Anterior cingulate cortex (tissue), 58 donors: Measurements from ENCODE around the gene PLEKHG7.
"Not testable (repeated sequence)": the region's sequence is repeated elsewhere in the genome, so short reads cannot be mapped to it uniquely, and the experiment has no call there.

Source experiments
- DNase-seq, 58 donors: peaks; one replicate each; lab custom pipeline; 2025; lab: John Stamatoyannopoulos, UW

Gene PLEKHG7

DNA sequence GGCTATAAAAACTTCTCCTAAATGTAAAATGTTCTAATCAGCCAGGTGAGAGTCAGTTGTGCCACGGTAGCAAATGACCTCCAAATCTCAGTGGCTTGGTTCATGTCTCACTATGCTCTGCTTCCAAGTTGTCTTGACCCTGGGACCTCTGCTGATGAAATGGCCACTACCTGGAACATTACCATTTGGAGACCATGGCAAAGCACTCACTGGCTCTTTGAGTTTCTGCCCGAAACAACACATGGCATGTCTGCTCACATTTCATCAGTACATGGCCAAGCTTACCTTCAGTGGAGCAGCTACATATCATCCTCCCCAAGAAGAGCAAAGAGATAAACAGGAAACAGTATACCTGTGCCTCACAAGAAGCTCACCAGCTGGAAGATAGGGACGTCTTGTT is 40.2 kb downstream of the PLEKHG7 start:
- DNase-seq: no peak

DNA sequence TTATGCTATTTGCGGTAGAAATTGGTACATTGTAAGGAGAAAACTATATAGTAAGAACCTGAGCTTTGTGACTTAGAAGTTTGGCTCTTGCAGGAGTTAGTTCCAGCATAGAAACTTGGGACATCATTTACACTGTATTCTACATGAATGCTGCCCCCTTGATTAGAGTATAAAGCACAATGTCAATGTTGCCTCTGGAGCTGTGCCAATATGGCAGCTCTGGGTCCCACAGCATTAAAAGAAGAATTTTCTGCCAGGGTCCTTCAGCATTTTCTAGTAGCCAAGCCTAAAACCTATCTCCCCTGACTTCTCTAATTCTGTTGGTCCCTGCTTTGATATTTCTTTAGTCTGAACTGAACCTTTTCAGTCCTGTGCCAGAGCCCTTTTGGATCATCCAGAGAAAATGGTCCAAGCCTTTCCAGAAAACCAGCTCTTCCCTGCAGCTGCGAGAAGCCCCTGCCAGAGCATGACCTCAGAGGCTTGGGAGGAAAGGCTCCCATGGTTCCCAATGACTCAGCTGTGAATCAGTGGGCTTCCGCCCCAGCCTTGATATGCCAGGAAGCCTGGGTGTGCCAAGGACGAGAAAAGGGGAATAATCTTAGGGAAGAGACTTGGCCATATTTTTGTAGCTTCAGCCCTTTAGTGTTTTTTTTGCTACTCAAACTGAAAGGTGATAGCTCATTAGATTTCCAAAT is 43.2 kb downstream of the PLEKHG7 start:
- DNase-seq: peak in 37 of 58 donors; percentile 4 to 84 (median 30)

- DNase-seq: no peak
Observed at GRCh38 chr12:92747151-92747550, 44.4 kb downstream of the PLEKHG7 start.

- DNase-seq: not testable (repeated sequence)
Observed at GRCh38 chr12:92749691-92750090, 46.9 kb downstream of the PLEKHG7 start.

DNA sequence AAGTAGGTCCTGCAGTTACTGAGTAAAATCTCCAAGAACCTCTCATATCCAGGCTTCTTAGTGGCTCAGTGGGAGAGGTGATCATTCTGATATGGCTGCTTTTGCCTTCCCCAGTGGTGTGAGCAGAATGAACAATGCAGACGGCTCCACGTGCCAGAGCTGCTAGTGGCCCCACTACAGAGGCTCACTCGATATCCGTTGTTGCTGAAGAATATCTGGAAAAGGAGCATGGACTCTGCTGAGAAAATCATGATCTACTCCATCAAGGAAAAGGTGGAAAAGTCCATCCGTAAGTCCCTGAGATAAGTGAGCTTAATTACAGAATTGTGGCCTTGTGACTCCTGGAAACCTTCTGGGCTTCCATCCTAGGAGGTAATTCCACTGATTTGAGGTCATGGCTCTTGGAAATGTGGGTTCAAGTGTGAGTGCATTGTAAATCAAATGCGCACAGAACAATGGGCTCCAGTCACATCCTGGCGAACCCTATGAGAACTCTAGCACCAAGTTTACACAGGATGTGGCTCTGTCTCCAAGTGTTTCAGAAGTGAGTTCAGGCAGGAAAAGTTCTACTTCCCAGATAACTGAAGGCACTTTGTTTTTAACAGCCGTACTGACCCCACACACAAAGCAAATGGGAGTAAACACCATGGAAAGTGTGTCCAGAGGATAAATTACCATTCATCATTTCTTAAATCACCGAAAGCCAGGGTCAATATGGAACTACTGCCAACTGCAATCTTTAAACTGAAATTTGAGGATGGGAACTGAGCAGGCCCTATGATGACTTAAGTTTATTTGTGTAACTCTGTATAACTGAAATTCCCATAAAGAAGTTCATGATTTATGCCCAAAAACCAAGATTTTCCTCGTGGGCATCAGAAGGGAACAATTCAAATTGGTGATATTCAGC is 51.4 kb downstream of the PLEKHG7 start:
- no peak for DNase-seq

GRCh38 chr12:92756898-92757596 is 54.3 kb downstream of the PLEKHG7 start:
- DNase-seq: no peak

DNA sequence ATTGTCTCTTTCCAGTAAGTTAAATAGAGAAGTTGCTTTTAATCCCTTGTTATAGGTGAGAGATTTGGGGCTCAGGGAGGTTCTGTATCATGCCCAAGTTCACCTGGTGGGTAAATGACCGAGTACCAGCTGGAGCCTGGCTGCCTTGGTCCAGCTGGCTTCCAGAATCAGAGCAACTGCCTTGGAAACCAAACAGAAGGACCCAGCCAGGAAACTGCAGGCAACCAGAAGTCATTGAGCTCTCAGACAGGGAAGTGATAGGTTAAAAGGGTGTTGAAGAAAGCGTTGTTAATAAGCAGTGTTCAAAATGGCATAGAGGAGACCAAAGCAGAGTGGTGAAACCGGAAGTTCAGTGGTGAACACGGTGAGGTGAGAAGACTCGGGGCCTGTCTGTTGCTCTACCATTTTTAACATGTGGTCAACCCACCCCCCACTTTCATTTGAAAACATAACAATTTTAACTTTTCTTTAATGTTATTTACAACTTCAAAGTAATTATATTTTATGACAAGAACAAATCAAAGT is 54.9 kb downstream of the PLEKHG7 start:
- DNase-seq: no peak

DNA sequence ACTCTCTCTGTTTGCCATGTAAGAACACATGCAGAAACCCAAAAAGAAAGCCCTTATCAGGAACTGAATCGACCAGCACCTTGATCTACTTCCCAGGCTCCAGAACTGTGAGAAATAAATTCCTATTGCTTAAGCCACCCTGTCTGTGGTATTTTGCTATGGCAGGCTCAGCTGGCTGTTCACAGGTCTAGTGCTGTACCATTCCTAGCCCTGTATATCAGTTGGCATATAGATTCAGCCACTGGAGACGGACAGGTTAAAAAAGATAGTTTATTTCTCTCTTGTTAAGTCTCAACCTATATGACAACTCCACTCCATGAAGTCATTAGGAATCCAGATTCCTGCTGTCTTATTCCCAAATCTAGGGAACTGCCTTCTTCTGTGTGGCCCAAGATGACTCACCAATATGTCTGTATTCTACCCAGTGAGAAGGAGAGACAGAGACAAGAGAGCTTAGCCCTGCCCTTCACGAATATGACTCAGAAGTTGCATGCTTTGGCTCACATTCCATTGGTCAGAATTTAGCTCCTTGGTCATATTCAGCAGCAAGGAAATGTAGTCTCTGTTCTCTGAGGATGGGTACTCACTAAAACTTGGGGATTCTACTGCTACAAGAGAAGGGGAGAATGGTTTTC is 57.0 kb downstream of the PLEKHG7 start:
- DNase-seq: no peak

- DNase-seq: no peak
Observed at GRCh38 chr12:92762773-92763172, 60.0 kb downstream of the PLEKHG7 start.

DNA sequence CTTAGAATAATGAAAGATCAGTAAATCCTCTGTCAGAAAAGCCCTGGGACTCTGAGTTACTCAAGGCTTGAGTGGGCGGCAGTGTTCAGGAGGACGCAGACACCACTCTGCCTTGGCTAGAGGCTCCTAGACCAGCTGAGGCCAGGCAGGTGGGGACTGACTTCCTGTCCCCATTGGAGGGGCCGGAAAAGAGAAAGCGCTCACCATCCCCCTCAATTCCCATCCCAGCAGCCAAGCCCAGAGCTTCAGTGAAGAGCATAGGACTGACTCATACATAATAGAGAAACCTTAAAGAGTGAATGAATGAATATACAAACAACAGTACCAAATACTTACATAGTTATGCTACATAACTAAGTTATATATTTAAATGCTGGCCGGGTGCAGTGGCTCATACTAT is 62.0 kb downstream of the PLEKHG7 start:
- DNase-seq: no peak

GRCh38 chr12:92765871-92766270 is 63.1 kb downstream of the PLEKHG7 start:
- DNase-seq: no peak

DNA sequence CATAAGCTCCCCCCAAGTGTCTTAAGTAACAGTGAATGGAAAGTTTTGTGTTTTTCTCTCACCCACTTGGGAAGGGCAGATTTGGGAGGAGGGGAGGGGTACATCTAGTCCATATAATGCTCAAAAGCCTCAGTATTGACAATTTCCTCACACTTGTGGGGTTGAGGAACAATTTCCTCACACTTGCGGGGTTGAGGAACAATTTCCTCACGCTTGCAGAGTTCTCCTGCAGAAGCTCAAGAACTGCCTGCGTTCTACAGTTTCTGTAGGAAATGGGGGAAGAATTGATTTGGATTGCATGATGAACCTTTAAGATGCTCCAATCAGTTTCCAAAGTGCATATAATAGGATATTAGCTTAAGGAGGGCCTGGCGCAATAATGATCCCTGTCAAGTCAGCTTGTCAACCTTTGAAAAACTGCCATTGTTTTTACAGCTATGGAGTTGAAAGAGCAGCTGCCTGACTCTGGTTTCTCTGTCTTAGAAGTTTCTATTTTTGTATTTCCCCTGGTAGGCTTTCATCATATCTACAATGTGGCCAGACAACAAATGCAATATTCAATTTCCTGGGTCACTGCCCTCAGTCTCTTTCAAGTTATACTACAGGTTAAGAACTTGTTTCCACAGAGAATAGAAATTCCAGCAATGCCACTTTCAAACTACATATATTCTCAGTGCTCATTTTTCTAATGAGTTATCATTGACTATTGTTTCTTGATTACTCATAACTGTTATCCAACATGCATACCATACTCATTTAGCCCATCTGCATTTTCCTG is 66.5 kb downstream of the PLEKHG7 start:
- DNase-seq: no peak

- no peak for DNase-seq
Observed at GRCh38 chr12:92771001-92771400, 68.2 kb downstream of the PLEKHG7 start.

- DNase-seq: no peak
Observed at GRCh38 chr12:92775416-92775815, 72.6 kb downstream of the PLEKHG7 start.

DNA sequence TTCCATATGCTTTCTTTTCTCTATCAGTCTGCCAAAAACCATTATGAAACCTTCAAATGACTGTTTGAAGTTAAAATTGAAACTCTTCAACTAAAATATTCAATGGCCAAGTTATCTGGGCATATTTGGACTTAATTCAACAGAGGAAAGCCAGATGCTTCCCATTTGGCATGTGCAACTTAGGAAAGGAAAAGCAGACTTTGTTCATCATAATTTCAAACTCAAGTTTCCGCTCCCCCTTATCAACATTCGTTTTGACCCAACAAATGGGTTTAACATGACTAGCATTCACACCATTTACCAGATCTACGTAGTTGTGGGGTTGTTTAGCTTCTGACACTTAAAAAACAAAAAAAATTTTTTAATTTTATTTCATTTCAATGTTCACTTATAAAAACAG is 75.7 kb downstream of the PLEKHG7 start:
- no peak for DNase-seq

- DNase-seq: no peak
Observed at GRCh38 chr12:92779902-92780301, 77.1 kb downstream of the PLEKHG7 start.

- no peak for DNase-seq
Observed at GRCh38 chr12:92784356-92784755, 81.6 kb downstream of the PLEKHG7 start.

DNA sequence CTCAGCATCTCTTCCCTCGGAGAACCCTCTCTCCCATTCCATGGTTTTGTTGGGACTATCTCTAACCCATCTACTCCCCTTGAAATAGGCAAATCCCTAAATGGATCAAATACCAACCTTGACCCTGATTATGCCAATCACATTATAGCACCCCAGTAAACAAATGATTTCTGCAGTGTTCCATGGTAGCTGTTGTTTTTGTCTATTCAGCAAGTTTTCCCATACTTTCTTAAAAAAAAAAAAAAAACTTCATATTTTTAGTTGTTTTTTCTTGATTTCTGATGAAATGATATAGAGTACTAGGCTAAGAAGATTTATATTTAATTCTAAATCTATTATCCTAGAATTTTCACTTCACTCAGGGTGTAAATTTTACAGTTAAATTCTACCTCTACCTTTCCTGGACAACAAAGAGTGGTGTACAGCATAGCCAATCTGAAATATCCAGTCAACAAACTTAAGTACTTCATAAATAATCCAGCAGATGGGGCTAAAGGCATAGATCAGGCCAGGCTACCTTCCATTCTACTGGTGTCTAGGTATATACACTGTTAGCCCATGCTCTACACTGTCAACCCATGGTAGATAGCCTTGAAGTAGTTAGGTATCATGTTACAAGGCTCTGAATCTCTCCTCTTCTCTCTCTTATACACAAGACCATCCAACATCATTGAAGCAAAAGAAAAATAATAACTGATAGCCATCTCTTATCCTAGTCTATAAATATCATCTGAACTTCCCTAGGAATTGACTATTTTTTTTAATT is 82.2 kb downstream of the PLEKHG7 start:
- peak in 3 of 58 donors; percentile 0 to 31 (median 9) for DNase-seq

GRCh38 chr12:92785563-92785950 is 82.8 kb downstream of the PLEKHG7 start:
- no peak for DNase-seq
